GM12874 (cell line): ENCODE measurements around the gene GAREM2.

Source experiments
- CTCF ChIP-seq: IDR thresholded peaks from 2 replicates; pipeline ENCODE4 v1.5.1; 2011; ENCODE audit warnings: low read depth, mild to moderate bottlenecking, control low read depth, low read length, moderate library complexity; ENCODE audit not compliant: insufficient read depth

GAREM2 gene

DNA sequence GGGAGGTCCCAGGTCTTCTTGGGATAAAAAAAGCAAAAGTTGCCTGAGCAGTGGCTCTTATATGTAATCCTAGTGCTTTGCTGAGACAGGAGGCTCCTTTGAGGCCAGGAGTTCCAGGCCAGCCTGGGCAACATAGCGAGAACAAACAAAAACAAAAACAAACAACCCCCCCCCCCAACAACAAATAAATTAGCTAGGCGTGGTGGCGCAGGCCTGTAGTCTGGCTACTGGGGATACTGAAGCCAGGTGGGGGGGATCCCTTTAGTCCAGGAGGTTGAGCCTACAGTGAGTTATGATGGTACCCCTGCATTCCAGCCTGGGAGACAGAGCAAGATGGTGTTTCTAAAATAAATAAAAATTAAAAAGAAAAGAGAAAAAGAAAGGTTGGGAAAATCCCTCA lies 5.4 kb downstream of the GAREM2 start:
- TF ChIP-seq CTCF: no peak

- TF ChIP-seq CTCF: no peak
Observed at GRCh38 chr2:26178746-26179436, 6.0 kb downstream of the GAREM2 start.

GRCh38 chr2:26179446-26179913 lies 6.6 kb downstream of the GAREM2 start:
- no peak for TF ChIP-seq CTCF

- TF ChIP-seq CTCF: no peak
Observed at GRCh38 chr2:26182441-26182840, 9.6 kb downstream of the GAREM2 start.

- no peak for TF ChIP-seq CTCF
Observed at GRCh38 chr2:26182887-26183630, 10.2 kb downstream of the GAREM2 start.

- TF ChIP-seq CTCF: no peak
Observed at GRCh38 chr2:26184121-26184520, 11.2 kb downstream of the GAREM2 start.

DNA sequence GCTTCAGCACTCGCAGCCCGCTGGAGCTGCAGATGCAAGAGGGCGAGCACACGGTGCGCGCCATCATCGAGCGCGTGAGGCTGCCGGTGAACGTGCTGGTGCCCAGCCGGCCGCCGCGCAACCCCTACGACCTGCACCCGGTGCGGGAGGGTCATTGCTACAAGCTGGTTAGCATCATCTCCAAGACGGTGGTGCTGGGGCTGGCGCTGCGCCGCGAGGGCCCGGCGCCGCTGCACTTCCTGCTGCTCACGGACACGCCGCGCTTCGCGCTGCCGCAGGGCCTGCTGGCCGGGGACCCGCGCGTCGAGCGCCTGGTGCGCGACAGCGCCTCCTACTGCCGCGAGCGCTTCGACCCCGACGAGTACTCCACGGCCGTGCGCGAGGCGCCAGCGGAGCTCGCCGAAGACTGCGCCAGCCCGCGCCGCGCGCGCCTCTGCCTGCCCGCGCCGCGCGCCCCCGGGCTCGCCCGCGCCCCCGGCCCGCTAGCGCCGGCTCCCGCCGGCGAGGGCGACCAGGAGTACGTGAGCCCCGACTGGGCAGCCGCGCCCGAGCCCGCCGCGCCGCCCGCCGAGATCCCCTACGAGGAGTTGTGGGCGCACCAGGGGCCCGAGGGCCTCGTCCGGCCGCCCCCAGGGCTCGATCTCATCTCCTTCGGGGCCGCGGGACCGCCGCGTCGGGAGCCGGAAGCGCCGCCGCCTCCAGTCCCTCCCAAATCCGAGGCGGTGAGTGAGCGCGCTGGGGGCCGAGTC lies 11.8 kb downstream of the GAREM2 start:
- TF ChIP-seq CTCF: peak; percentile 86
